SK-N-SH treated with all-trans-retinoic acid at 6 μM for 48 hours (cell line): ENCODE measurements around the gene DIP2A.

Experiments
- ATAC-seq: fragments of 200-7000 bp; cut with Tn5 transposase; 3 replicates; pipeline ENCODE4 v1.9.1; 2020; ENCODE audit warnings: mild to moderate bottlenecking, moderate library complexity
- BACH2 ChIP-seq: fragments of 250-450 bp; sonication (Bioruptor Pico); IDR thresholded peaks from 2 replicates; pipeline ENCODE4 v1.9.0; 2021; ENCODE audit warnings: mild to moderate bottlenecking, borderline replicate concordance
- CSDC2 ChIP-seq: fragments of 250-450 bp; sonication (Bioruptor Pico); IDR thresholded peaks from 2 replicates; pipeline ENCODE4 v1.5.0; 2020; ENCODE audit warnings: mild to moderate bottlenecking, moderate library complexity
- GLIS3 ChIP-seq: fragments of 250-450 bp; sonication (Bioruptor Pico); IDR thresholded peaks from 2 replicates; pipeline ENCODE4 v1.5.0; 2020; ENCODE audit warnings: mild to moderate bottlenecking, moderate library complexity
- OSR1 ChIP-seq: fragments of 250-450 bp; sonication (Bioruptor Pico); IDR thresholded peaks from 2 replicates; pipeline ENCODE4 v1.8.0; 2022; ENCODE audit warnings: moderate library complexity, mild to moderate bottlenecking, inconsistent platforms
- PPARA ChIP-seq: fragments of 250-450 bp; sonication (Bioruptor Pico); IDR thresholded peaks from 2 replicates; pipeline ENCODE4 v1.5.0; 2020; ENCODE audit warnings: mild to moderate bottlenecking, borderline replicate concordance
- RARB ChIP-seq: fragments of 250-450 bp; sonication (Bioruptor Pico); IDR thresholded peaks from 2 replicates; pipeline ENCODE4 v1.8.0; 2021; ENCODE audit warnings: mild to moderate bottlenecking, moderate library complexity
- SNAI2 ChIP-seq: fragments of 250-450 bp; sonication (Bioruptor Pico); IDR thresholded peaks from 2 replicates; pipeline ENCODE4 v1.5.0; 2020; ENCODE audit warnings: mild to moderate bottlenecking, moderate library complexity
- TCF4 ChIP-seq: fragments of 250-450 bp; sonication (Bioruptor Pico); IDR thresholded peaks from 2 replicates; pipeline ENCODE4 v1.8.0; 2021; ENCODE audit warnings: mild to moderate bottlenecking, moderate library complexity, borderline replicate concordance
- TOX ChIP-seq: fragments of 250-450 bp; sonication (Bioruptor Pico); IDR thresholded peaks from 2 replicates; pipeline ENCODE4 v1.8.0; 2021; ENCODE audit warnings: mild to moderate bottlenecking, moderate library complexity, borderline replicate concordance
- ZC3H10 ChIP-seq: fragments of 250-450 bp; sonication (Bioruptor Pico); IDR thresholded peaks from 2 replicates; pipeline ENCODE4 v1.5.1; 2021; ENCODE audit warnings: mild to moderate bottlenecking, moderate library complexity
- ZFP3 ChIP-seq: fragments of 250-450 bp; sonication (Bioruptor Pico); IDR thresholded peaks from 2 replicates; pipeline ENCODE4 v1.5.0; 2020; ENCODE audit warnings: mild to moderate bottlenecking, moderate library complexity
- ZNF8 ChIP-seq: fragments of 450-650 bp; formaldehyde crosslinking; IDR thresholded peaks from 2 replicates; pipeline ENCODE4 v1.5.0; 2020; ENCODE audit warnings: mild to moderate bottlenecking, moderate library complexity
- TF ChIP-seq, protein P1 (sequence below): fragments of 250-450 bp; sonication (Bioruptor Pico); IDR thresholded peaks from 2 replicates; pipeline ENCODE4 v1.5.0; 2020; ENCODE audit warnings: mild to moderate bottlenecking, moderate library complexity
- TF ChIP-seq, protein P2 (sequence below): fragments of 250-450 bp; sonication (Bioruptor Pico); IDR thresholded peaks from 2 replicates; pipeline ENCODE4 v1.8.0; 2020; ENCODE audit warnings: mild to moderate bottlenecking, moderate library complexity, borderline replicate concordance
- TF ChIP-seq, protein P3 (sequence below): fragments of 250-450 bp; sonication (Bioruptor Pico); IDR thresholded peaks from 2 replicates; pipeline ENCODE4 v1.5.1; 2020; ENCODE audit warnings: low read depth, mild to moderate bottlenecking, moderate library complexity
- TF ChIP-seq, protein P4 (sequence below): fragments of 250-450 bp; sonication (Bioruptor Pico); IDR thresholded peaks from 2 replicates; pipeline ENCODE4 v1.8.0; 2021; ENCODE audit warnings: low read depth, mild to moderate bottlenecking, moderate library complexity, borderline replicate concordance
- TF ChIP-seq, protein P5 (sequence below): fragments of 250-450 bp; sonication (Bioruptor Pico); IDR thresholded peaks from 2 replicates; pipeline ENCODE4 v1.5.1; 2021; ENCODE audit warnings: mild to moderate bottlenecking, moderate library complexity

DIP2A gene, protein sequence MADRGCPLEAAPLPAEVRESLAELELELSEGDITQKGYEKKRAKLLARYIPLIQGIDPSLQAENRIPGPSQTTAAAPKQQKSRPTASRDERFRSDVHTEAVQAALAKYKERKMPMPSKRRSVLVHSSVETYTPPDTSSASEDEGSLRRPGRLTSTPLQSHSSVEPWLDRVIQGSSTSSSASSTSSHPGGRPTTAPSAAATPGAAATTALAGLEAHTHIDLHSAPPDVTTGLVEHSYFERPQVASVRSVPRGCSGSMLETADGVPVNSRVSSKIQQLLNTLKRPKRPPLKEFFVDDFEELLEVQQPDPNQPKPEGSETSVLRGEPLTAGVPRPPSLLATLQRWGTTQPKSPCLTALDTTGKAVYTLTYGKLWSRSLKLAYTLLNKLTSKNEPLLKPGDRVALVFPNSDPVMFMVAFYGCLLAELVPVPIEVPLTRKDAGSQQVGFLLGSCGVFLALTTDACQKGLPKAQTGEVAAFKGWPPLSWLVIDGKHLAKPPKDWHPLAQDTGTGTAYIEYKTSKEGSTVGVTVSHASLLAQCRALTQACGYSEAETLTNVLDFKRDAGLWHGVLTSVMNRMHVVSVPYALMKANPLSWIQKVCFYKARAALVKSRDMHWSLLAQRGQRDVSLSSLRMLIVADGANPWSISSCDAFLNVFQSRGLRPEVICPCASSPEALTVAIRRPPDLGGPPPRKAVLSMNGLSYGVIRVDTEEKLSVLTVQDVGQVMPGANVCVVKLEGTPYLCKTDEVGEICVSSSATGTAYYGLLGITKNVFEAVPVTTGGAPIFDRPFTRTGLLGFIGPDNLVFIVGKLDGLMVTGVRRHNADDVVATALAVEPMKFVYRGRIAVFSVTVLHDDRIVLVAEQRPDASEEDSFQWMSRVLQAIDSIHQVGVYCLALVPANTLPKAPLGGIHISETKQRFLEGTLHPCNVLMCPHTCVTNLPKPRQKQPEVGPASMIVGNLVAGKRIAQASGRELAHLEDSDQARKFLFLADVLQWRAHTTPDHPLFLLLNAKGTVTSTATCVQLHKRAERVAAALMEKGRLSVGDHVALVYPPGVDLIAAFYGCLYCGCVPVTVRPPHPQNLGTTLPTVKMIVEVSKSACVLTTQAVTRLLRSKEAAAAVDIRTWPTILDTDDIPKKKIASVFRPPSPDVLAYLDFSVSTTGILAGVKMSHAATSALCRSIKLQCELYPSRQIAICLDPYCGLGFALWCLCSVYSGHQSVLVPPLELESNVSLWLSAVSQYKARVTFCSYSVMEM (N-terminal part only)

DNA sequence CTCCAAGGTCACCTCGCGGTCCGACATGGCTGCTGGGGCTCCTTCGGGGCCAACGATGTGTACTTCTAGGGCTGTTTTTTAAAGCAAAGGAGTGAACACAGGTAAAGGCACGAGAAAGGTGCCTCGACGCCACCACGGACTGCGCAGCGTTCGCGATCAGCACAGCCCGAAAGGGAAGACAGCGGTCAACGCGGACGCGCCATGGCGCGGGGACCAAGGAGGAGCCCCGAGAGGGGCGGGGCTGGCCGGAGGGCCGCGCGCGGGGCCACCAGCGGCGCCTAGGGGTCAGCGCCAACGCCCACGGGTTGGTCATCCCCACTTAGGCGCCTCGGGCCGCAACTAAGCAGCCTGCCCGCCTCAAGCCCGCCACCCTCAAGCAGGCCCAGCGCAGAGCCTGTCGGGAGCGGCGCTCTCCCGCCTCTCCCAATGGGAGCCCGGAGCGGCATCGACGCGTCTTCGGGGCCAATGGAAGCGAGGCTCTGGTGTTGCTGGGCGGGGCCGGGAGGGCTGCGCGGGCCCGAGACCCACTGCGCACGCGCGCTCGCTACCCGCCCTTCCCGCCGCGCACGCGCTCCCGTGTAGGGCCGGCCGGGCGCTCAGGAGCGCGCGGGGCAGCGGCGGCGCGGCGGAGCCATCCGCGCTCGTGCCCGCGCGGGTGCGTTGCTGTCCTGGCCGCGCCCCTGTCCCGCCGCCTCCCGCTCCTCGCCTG, at the start of gene DIP2A:
Gene DIP2A, plus strand, starts transcription at position 577 of the 709 bp plus-strand sequence. CDS start 241 bp downstream, outside the sequence.
- TF ChIP-seq, protein P1, sequence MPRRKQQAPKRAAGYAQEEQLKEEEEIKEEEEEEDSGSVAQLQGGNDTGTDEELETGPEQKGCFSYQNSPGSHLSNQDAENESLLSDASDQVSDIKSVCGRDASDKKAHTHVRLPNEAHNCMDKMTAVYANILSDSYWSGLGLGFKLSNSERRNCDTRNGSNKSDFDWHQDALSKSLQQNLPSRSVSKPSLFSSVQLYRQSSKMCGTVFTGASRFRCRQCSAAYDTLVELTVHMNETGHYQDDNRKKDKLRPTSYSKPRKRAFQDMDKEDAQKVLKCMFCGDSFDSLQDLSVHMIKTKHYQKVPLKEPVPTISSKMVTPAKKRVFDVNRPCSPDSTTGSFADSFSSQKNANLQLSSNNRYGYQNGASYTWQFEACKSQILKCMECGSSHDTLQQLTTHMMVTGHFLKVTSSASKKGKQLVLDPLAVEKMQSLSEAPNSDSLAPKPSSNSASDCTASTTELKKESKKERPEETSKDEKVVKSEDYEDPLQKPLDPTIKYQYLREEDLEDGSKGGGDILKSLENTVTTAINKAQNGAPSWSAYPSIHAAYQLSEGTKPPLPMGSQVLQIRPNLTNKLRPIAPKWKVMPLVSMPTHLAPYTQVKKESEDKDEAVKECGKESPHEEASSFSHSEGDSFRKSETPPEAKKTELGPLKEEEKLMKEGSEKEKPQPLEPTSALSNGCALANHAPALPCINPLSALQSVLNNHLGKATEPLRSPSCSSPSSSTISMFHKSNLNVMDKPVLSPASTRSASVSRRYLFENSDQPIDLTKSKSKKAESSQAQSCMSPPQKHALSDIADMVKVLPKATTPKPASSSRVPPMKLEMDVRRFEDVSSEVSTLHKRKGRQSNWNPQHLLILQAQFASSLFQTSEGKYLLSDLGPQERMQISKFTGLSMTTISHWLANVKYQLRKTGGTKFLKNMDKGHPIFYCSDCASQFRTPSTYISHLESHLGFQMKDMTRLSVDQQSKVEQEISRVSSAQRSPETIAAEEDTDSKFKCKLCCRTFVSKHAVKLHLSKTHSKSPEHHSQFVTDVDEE (CRISPR knock-in tag), result peak; percentile 76; the same call in 1 of the 2 replicates
- TF ChIP-seq RARB (no peak), CSDC2 (CRISPR knock-in tag) (0 out of 2 replicates have a peak, but pooled peaks have one; percentile 86), ZFP3 (CRISPR knock-in tag) (peak; percentile 54; the same call in 1 of the 2 replicates), SNAI2 (no peak; the same call in 1 of the 2 replicates)
- TF ChIP-seq, all 23 proteins: peak for 3
- peak; percentile 95 for ATAC-seq

DNA sequence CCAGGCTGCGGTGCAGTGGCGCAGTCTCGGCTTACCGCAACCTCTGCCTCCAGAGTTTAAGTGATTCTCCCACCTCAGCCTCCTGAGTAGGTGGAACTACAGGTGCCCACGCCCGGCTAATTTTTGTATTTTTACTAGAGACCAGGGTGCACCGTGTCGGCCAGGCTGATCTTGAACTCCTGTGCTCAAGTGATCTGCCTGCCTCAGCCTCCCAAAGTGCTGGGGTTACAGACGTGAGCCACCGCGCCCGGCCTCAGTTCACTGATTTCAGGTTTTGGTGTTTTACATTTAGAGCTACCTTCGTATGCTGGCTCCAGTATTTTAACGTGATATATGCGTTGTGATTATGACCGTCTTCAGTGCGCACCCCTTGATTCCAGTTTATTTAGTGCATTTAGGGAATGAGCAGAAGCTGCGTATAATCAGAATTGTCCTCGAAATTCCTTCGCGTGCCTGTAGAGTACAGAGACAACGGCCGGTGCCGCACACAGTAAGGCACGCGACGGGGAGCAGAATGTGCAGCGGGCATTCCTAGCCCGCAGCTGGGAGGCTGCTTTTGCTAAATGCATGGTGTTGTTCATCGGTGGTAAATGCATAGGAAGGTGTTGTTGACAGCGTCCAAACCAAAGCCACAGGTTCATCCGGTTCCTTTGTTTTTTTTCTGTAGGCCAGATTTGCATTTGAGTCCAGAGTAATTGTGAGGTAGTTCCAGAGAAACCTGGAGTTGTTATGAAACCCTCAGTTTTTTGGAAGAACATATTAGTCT, 48.9 kb upstream of the DIP2A start:
- no peak for ATAC-seq
- TF ChIP-seq SNAI2 (no peak), PPARA (CRISPR knock-in tag) (no peak), ZNF8 (CRISPR knock-in tag) (no peak), BACH2 (CRISPR knock-in tag) (no peak)

DNA sequence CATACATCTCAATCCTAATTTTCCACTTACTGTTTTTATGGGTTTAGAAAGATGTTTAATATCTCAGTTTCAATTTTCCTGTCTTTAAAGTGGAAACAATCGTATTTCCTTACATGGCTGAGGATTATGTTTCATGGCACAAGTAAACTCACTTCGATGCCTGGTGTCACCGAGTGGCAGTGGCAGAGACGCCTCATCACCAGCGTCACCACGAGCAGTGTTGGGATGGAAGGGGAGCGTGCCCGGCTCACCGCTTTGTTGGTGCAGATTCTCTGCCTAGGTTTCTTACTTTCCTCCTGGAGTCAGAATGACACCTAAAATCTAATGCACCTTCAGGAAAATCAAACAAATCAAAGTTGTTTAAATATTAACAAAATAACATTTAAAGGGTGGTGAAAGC, 48.2 kb upstream of the DIP2A start:
- no peak for TF ChIP-seq GLIS3 (CRISPR knock-in tag)
- no peak for TF ChIP-seq BACH2 (CRISPR knock-in tag)
- TF ChIP-seq ZFP3 (CRISPR knock-in tag), result no peak
- no peak for TF ChIP-seq ZNF8 (CRISPR knock-in tag)
- no peak for ATAC-seq

DNA sequence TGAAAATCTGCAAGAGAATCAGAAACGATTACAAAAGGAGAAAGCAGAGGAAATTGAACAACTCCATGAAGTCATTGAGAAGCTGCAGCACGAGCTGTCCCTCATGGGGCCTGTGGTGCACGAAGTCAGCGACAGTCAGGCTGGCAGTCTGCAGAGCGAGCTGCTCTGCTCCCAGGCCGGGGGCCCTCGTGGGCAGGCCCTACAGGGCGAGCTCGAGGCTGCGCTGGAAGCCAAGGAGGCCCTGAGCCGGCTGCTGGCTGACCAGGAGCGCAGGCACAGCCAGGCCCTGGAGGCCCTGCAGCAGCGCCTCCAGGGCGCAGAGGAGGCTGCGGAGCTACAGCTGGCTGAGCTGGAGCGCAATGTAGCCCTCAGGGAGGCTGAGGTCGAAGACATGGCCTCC, 47.5 kb upstream of the DIP2A start:
- ATAC-seq, result no peak
- TF ChIP-seq TCF4 (CRISPR knock-in tag) (no peak), CSDC2 (CRISPR knock-in tag) (no peak), ZC3H10 (CRISPR knock-in tag) (no peak), OSR1 (CRISPR knock-in tag) (no peak), ZNF8 (CRISPR knock-in tag) (no peak), TOX (CRISPR knock-in tag) (no peak), RARB (no peak), SNAI2 (no peak)
- TF ChIP-seq, protein P2, sequence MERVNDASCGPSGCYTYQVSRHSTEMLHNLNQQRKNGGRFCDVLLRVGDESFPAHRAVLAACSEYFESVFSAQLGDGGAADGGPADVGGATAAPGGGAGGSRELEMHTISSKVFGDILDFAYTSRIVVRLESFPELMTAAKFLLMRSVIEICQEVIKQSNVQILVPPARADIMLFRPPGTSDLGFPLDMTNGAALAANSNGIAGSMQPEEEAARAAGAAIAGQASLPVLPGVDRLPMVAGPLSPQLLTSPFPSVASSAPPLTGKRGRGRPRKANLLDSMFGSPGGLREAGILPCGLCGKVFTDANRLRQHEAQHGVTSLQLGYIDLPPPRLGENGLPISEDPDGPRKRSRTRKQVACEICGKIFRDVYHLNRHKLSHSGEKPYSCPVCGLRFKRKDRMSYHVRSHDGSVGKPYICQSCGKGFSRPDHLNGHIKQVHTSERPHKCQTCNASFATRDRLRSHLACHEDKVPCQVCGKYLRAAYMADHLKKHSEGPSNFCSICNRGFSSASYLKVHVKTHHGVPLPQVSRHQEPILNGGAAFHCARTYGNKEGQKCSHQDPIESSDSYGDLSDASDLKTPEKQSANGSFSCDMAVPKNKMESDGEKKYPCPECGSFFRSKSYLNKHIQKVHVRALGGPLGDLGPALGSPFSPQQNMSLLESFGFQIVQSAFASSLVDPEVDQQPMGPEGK, result no peak
- TF ChIP-seq, protein P3, sequence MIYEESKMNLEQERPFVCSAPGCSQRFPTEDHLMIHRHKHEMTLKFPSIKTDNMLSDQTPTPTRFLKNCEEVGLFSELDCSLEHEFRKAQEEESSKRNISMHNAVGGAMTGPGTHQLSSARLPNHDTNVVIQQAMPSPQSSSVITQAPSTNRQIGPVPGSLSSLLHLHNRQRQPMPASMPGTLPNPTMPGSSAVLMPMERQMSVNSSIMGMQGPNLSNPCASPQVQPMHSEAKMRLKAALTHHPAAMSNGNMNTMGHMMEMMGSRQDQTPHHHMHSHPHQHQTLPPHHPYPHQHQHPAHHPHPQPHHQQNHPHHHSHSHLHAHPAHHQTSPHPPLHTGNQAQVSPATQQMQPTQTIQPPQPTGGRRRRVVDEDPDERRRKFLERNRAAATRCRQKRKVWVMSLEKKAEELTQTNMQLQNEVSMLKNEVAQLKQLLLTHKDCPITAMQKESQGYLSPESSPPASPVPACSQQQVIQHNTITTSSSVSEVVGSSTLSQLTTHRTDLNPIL (CRISPR knock-in tag), result no peak
- TF ChIP-seq, protein P4, sequence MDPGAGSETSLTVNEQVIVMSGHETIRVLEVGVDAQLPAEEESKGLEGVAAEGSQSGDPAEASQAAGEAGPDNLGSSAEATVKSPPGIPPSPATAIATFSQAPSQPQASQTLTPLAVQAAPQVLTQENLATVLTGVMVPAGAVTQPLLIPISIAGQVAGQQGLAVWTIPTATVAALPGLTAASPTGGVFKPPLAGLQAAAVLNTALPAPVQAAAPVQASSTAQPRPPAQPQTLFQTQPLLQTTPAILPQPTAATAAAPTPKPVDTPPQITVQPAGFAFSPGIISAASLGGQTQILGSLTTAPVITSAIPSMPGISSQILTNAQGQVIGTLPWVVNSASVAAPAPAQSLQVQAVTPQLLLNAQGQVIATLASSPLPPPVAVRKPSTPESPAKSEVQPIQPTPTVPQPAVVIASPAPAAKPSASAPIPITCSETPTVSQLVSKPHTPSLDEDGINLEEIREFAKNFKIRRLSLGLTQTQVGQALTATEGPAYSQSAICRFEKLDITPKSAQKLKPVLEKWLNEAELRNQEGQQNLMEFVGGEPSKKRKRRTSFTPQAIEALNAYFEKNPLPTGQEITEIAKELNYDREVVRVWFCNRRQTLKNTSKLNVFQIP, result no peak
- TF ChIP-seq, protein P5, sequence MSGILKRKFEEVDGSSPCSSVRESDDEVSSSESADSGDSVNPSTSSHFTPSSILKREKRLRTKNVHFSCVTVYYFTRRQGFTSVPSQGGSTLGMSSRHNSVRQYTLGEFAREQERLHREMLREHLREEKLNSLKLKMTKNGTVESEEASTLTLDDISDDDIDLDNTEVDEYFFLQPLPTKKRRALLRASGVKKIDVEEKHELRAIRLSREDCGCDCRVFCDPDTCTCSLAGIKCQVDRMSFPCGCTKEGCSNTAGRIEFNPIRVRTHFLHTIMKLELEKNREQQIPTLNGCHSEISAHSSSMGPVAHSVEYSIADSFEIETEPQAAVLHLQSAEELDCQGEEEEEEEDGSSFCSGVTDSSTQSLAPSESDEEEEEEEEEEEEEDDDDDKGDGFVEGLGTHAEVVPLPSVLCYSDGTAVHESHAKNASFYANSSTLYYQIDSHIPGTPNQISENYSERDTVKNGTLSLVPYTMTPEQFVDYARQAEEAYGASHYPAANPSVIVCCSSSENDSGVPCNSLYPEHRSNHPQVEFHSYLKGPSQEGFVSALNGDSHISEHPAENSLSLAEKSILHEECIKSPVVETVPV (CRISPR knock-in tag), result no peak
